Measurements from ENCODE around the gene NR3C1. TPM values are rescaled to one million over a fixed set of nuclear protein-coding genes. Genes with fewer than 3 reads are reported as not detected.
A peak's percentile ranks its signal among the peaks of the same experiment; 100 is the strongest.

NR3C1 gene
- total RNA-seq, 1 experiment from 2014 or later = 12.7 TPM

GRCh38 chr5:143379606-143380005 is 23.9 kb downstream of the NR3C1 start:
- intact Hi-C loops (cut with micrococcal nuclease; ENCODE audit: unreplicated experiment) = no loop called here
- CTCF ChIA-PET = no interaction called here
- POLR2A ChIA-PET (ENCODE audit: low non-redundant PET) = no interaction called here

GRCh38 chr5:143376911-143377813 is 26.3 kb downstream of the NR3C1 start:
- H3K4me1 ChIP-seq (ENCODE audit: insufficient read depth, low read length, poor library complexity, severe bottlenecking) = no peaks in the 10 kb centered on the region
- H3K27me3 ChIP-seq (replicated peaks; ENCODE audit: insufficient read depth, low read depth, low read length, poor library complexity) = no peaks in the 10 kb centered on the region
- H3K9me3 ChIP-seq (ENCODE audit: low read depth, low read length, poor library complexity, severe bottlenecking) = no peaks in the 10 kb centered on the region
- POLR2A ChIA-PET (ENCODE audit: low non-redundant PET) = no interaction called here
- no peak overlapping the region for H3K27ac ChIP-seq (ENCODE audit: low read depth, low read length, poor library complexity, severe bottlenecking)
- intact Hi-C loops (cut with micrococcal nuclease; ENCODE audit: unreplicated experiment) = no loop called here
- H3K36me3 ChIP-seq (ENCODE audit: insufficient read depth, low read length, poor library complexity, severe bottlenecking) = no peaks in the 10 kb centered on the region
- CTCF ChIA-PET = no interaction called here
- no TSS peak for BruUV-seq (replicated peaks)
- DNase-seq (ENCODE audit: low spot score) = peak; percentile 10
- H3K4me3 ChIP-seq (ENCODE audit: low read depth, low read length, poor library complexity, severe bottlenecking) = no peak overlapping the region
- TF ChIP-seq CTCF (conservative IDR thresholded peaks at IDR 0.05; ENCODE audit: low read depth, low read length) (no peak), EZH2 (IDR thresholded peaks at IDR 0.05; ENCODE audit: borderline replicate concordance, low read depth, low read length, poor library complexity, severe bottlenecking) (no peak)

More at GRCh38 chr5:143379606-143380005, 23.9 kb downstream of the NR3C1 start:
- Histone ChIP-seq H3K4me1 (ENCODE audit: insufficient read depth, low read length, poor library complexity, severe bottlenecking) (no peaks in the 10 kb centered on the region), H3K36me3 (ENCODE audit: insufficient read depth, low read length, poor library complexity, severe bottlenecking) (no peaks in the 10 kb centered on the region), H3K27ac (ENCODE audit: low read depth, low read length, poor library complexity, severe bottlenecking) (no peak overlapping the region), H3K9me3 (ENCODE audit: low read depth, low read length, poor library complexity, severe bottlenecking) (no peaks in the 10 kb centered on the region), H3K4me3 (ENCODE audit: low read depth, low read length, poor library complexity, severe bottlenecking) (no peak overlapping the region), H3K27me3 (replicated peaks; ENCODE audit: insufficient read depth, low read depth, low read length, poor library complexity) (no peaks in the 10 kb centered on the region)
- DNase-seq (ENCODE audit: low spot score) = no peak
- no TSS peak for BruUV-seq (replicated peaks)
- TF ChIP-seq EZH2 (IDR thresholded peaks at IDR 0.05; ENCODE audit: borderline replicate concordance, low read depth, low read length, poor library complexity, severe bottlenecking) (no peak), CTCF (conservative IDR thresholded peaks at IDR 0.05; ENCODE audit: low read depth, low read length) (no peak)

GRCh38 chr5:143376195-143376779 is 27.2 kb downstream of the NR3C1 start:
- TF ChIP-seq EZH2 (IDR thresholded peaks at IDR 0.05; ENCODE audit: borderline replicate concordance, low read depth, low read length, poor library complexity, severe bottlenecking) = no peak
- TF ChIP-seq CTCF (conservative IDR thresholded peaks at IDR 0.05; ENCODE audit: low read depth, low read length) = no peak
- Histone ChIP-seq H3K4me1 (ENCODE audit: insufficient read depth, low read length, poor library complexity, severe bottlenecking) (no peaks in the 10 kb centered on the region), H3K9me3 (ENCODE audit: low read depth, low read length, poor library complexity, severe bottlenecking) (no peaks in the 10 kb centered on the region), H3K4me3 (ENCODE audit: low read depth, low read length, poor library complexity, severe bottlenecking) (no peak overlapping the region), H3K36me3 (ENCODE audit: insufficient read depth, low read length, poor library complexity, severe bottlenecking) (no peaks in the 10 kb centered on the region), H3K27ac (ENCODE audit: low read depth, low read length, poor library complexity, severe bottlenecking) (no peak overlapping the region), H3K27me3 (replicated peaks; ENCODE audit: insufficient read depth, low read depth, low read length, poor library complexity) (no peaks in the 10 kb centered on the region)
- intact Hi-C loops (cut with micrococcal nuclease; ENCODE audit: unreplicated experiment) = no loop called here
- no TSS peak for BruUV-seq (replicated peaks)
- POLR2A ChIA-PET (ENCODE audit: low non-redundant PET) = no interaction called here
- DNase-seq (ENCODE audit: low spot score) = no peak
- CTCF ChIA-PET = no interaction called here

Measured in A673 (cell line).